CD14-positive monocyte (primary cell): Measurements from ENCODE around the gene STKLD1. TPM values are rescaled to one million over a fixed set of nuclear protein-coding genes. Genes with fewer than 3 reads are reported as not detected.
A peak's percentile ranks its signal among the peaks of the same experiment; 100 is the strongest.

ENCODE experiments used
- DNase-seq, 3 donors: peaks; one replicate each; pipeline ENCODE4 v3.0.0-alpha.2; 2011 to 2022
- H2AFZ ChIP-seq: 2 replicates; pipeline ENCODE4 v1.6.0; 2012; ENCODE audit warnings: mild to moderate bottlenecking, low read depth, low read length, inconsistent platforms; ENCODE audit not compliant: insufficient read depth, poor library complexity, severe bottlenecking
- H3K27ac ChIP-seq, 2 donors: 1 replicate in 1 of 2; 2 replicates in 1 of 2; pipeline ENCODE4 v1.5.1; 2012 to 2013; ENCODE audit warnings: low read length in 2 of 2, control low read depth in 1 of 2, inconsistent platforms in 1 of 2, low read depth in 1 of 2, mild to moderate bottlenecking in 1 of 2
- H3K27me3 ChIP-seq, 2 donors: one replicate each; pipeline versions ENCODE4 v1.6.0 to v1.6.1; 2011 to 2013; ENCODE audit warnings: low read length in 2 of 2; ENCODE audit not compliant: control insufficient read depth in 2 of 2, insufficient read depth in 2 of 2
- H3K36me3 ChIP-seq, 2 donors: replicated peaks in 1 of 2; 1 replicate in 1 of 2; 2 replicates in 1 of 2; pipeline versions ENCODE4 v1.5.1 to v1.6.1; 2012 to 2013; ENCODE audit warnings: low read length in 2 of 2, control low read depth in 1 of 2, inconsistent platforms in 1 of 2, mild to moderate bottlenecking in 1 of 2; ENCODE audit not compliant: insufficient read depth in 2 of 2, control insufficient read depth in 1 of 2
- H3K4me1 ChIP-seq, 2 donors: 1 replicate in 1 of 2; 2 replicates in 1 of 2; pipeline versions ENCODE4 v1.5.1 to v1.6.1; 2012 to 2013; ENCODE audit warnings: low read length in 2 of 2, control low read depth in 1 of 2, inconsistent platforms in 1 of 2, mild to moderate bottlenecking in 1 of 2, moderate library complexity in 1 of 2; ENCODE audit not compliant: insufficient read depth in 2 of 2, control insufficient read depth in 1 of 2
- H3K4me2 ChIP-seq: replicated peaks from 2 replicates; pipeline ENCODE3; 2012; ENCODE audit warnings: low read length, moderate library complexity, mild to moderate bottlenecking; ENCODE audit not compliant: poor library complexity, severe bottlenecking; ENCODE audit errors: extremely low read depth
- H3K4me3 ChIP-seq, 3 experiments: fragments of 200-600 bp in 1 of 3; sonication (generic) in 1 of 3; replicated peaks in 1 of 3; 1 replicate in 2 of 3; 2 replicates in 1 of 3; pipeline ENCODE4 v1.5.1; 2011 to 2013; ENCODE audit warnings: low read length in 3 of 3, mild to moderate bottlenecking in 3 of 3, control low read depth in 2 of 3, low read depth in 2 of 3, inconsistent platforms in 1 of 3, moderate library complexity in 1 of 3
- H3K79me2 ChIP-seq: 2 replicates; pipeline ENCODE4 v1.6.0; 2012; ENCODE audit warnings: mild to moderate bottlenecking, control low read depth, inconsistent platforms, low read length, moderate library complexity; ENCODE audit not compliant: insufficient read depth
- H3K9ac ChIP-seq: 2 replicates; pipeline ENCODE4 v1.6.0; 2017; ENCODE audit warnings: low read length, mild to moderate bottlenecking; ENCODE audit not compliant: insufficient read depth, poor library complexity, severe bottlenecking
- H3K9me3 ChIP-seq, 2 donors: replicated peaks in 1 of 2; 1 replicate in 1 of 2; 2 replicates in 1 of 2; pipeline versions ENCODE4 v1.5.1 to v1.6.1; 2012 to 2013; ENCODE audit warnings: low read length in 2 of 2, control low read depth in 1 of 2; ENCODE audit not compliant: control insufficient read depth in 1 of 2, insufficient read depth in 1 of 2
- H4K20me1 ChIP-seq: 2 replicates; pipeline ENCODE4 v1.6.0; 2012; ENCODE audit warnings: mild to moderate bottlenecking, low read length, control low read depth, moderate library complexity; ENCODE audit not compliant: insufficient read depth
- H3K27ac Mint-ChIP-seq, 7 donors: one replicate each; pipeline ENCODE4 v1.8.0; 2020; ENCODE audit warnings: mild to moderate bottlenecking in 7 of 7, mixed read lengths in 7 of 7, moderate library complexity in 6 of 7, inconsistent platforms in 2 of 7
- H3K27me3 Mint-ChIP-seq, 3 donors: one replicate each; pipeline ENCODE4 v1.8.0; 2021 to 2022; ENCODE audit warnings: low read depth in 3 of 3, mild to moderate bottlenecking in 3 of 3, mixed read lengths in 3 of 3, moderate library complexity in 3 of 3, inconsistent platforms in 1 of 3
- H3K36me3 Mint-ChIP-seq, 2 donors: one replicate each; pipeline ENCODE4 v1.8.0; 2020; ENCODE audit warnings: mixed read lengths in 2 of 2, inconsistent platforms in 1 of 2, mild to moderate bottlenecking in 1 of 2
- H3K4me1 Mint-ChIP-seq: one replicate; pipeline ENCODE4 v1.8.0; 2020; ENCODE audit warnings: mild to moderate bottlenecking, mixed read lengths
- H3K4me3 Mint-ChIP-seq, 2 donors: one replicate each; pipeline ENCODE4 v1.8.0; 2020; ENCODE audit warnings: mild to moderate bottlenecking in 2 of 2, mixed read lengths in 2 of 2, moderate library complexity in 1 of 2
- H3K9me3 Mint-ChIP-seq, 7 donors: one replicate each; pipeline ENCODE4 v1.8.0; 2020 to 2022; ENCODE audit warnings: mixed read lengths in 7 of 7, mild to moderate bottlenecking in 6 of 7, moderate library complexity in 6 of 7, inconsistent platforms in 2 of 7
- WGBS: methylation state at CpG from one replicate; pipeline ENCODE4 v1.1.5; 2013; ENCODE audit warnings: missing lambda C conversion rate; ENCODE audit not compliant: insufficient coverage; 5-methylcytosine and 5-hydroxymethylcytosine counted together
- intact Hi-C, 2 donors: fragments of 100-400 bp; cut with micrococcal nuclease; formaldehyde crosslinking; loops; one replicate each; pipeline versions ENCODE4 v1.15.0 to v1.15.1; 2023
- polyA plus RNA-seq, 3 donors: library from polyadenylated mRNA; depleted of rRNA in 1 of 3; unstranded in 2 of 3; stranded (reverse) in 1 of 3; fragments of 300-500 nt in 2 of 3; fragments of >200 nt in 1 of 3; fragmentation: Illumina TruSeq in 2 of 3; gene quantifications; 1 replicate in 2 of 3; 2 replicates in 1 of 3; pipeline ENCODE4 v1.2.3, GENCODE V29; 2012 to 2021
- TF ChIP-seq, protein P1 (sequence below): fragments of 200-600 bp; IDR thresholded peaks from one replicate; pipeline ENCODE4 v1.8.0; 2022; ENCODE audit warnings: antibody characterized with exemption, mild to moderate bottlenecking

STKLD1 gene
- polyA plus RNA-seq, 3 donors = 0.27 TPM; not detected in 2

DNA sequence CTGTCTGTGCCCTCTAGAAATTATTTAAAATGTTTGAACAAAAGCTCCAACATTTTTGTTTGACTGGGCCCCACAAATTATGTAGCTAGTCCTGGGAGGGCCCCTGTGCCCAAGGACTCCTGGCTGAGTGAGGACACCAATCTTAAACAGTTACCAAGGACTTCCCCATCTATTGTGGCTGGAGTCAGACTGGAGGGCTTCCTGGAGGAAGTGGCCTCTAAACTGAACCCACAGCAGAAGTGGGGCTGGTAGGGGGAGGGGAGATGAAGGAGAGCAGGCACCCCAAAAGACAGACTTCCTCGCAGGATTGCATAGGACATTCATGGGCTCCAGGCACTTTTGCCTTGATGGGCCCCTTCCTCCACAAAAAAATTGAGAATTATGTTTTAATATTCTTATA lies 54.1 kb downstream of the STKLD1 start:
- H3K36me3 Mint-ChIP-seq = no peaks in the 10 kb centered on the region
- no peaks in the 10 kb centered on the region for H3K79me2 ChIP-seq

DNA sequence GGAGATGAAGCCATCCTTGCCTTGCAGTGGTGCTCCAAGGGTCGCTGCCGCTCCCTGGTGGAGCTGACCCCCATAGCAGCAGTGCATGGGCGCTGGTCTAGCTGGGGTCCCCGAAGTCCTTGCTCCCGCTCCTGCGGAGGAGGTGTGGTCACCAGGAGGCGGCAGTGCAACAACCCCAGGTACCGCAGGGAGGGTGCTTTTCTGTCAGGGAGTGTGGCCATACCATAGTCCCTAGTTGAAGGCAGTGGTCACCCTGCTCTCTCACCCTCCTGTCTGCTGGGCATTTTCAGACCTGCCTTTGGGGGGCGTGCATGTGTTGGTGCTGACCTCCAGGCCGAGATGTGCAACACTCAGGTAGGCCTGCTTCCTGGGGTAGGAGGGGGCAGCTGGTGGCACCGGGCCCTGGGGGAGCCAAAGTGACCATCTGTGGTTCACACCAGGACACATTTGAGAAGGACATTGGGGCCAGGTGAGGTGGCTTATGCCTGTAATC lies 57.2 kb downstream of the STKLD1 start:
- H3K4me3 Mint-ChIP-seq = no peak overlapping the region
- H3K9me3 Mint-ChIP-seq = peaks cover 0 to 7% (median 4%) of the 10 kb centered on the region in 7 donors
- intact Hi-C loops = no loop called here

More for the DNA sequence above, 54.1 kb downstream of the STKLD1 start:
- Histone ChIP-seq H3K36me3 (no peaks in the 10 kb centered on the region), H3K27me3 (peaks cover 13 to 26% of the 10 kb centered on the region in 2 donors), H3K4me3 (no peak overlapping the region), H3K4me2 (no peak overlapping the region), H3K9me3 (peaks cover 4 to 16% of the 10 kb centered on the region in 2 donors), H3K9ac (no peak overlapping the region), H3K4me1 (peaks cover 5 to 8% of the 10 kb centered on the region in 2 donors), H2AFZ (no peak overlapping the region), H3K27ac (no peak overlapping the region), H4K20me1 (no peaks in the 10 kb centered on the region)
- WGBS = no CpG with 5 or more reads among the region's 1 CpG
- intact Hi-C loops = no loop called here
- TF ChIP-seq, protein P1, sequence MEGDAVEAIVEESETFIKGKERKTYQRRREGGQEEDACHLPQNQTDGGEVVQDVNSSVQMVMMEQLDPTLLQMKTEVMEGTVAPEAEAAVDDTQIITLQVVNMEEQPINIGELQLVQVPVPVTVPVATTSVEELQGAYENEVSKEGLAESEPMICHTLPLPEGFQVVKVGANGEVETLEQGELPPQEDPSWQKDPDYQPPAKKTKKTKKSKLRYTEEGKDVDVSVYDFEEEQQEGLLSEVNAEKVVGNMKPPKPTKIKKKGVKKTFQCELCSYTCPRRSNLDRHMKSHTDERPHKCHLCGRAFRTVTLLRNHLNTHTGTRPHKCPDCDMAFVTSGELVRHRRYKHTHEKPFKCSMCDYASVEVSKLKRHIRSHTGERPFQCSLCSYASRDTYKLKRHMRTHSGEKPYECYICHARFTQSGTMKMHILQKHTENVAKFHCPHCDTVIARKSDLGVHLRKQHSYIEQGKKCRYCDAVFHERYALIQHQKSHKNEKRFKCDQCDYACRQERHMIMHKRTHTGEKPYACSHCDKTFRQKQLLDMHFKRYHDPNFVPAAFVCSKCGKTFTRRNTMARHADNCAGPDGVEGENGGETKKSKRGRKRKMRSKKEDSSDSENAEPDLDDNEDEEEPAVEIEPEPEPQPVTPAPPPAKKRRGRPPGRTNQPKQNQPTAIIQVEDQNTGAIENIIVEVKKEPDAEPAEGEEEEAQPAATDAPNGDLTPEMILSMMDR = no peak
- H3K27me3 Mint-ChIP-seq = peaks cover 26 to 44% (median 39%) of the 10 kb centered on the region in 3 donors
- peaks cover 4% of the 10 kb centered on the region for H3K4me1 Mint-ChIP-seq
- H3K4me3 Mint-ChIP-seq = peak overlapping the region in 1 of 2 donors; percentile 65
- no peak for DNase-seq
- H3K27ac Mint-ChIP-seq = no peak overlapping the region
- H3K9me3 Mint-ChIP-seq = peaks cover 0 to 10% (median 4%) of the 10 kb centered on the region in 7 donors

More for the DNA sequence above, 57.2 kb downstream of the STKLD1 start:
- Histone ChIP-seq H3K79me2 (no peaks in the 10 kb centered on the region), H4K20me1 (no peaks in the 10 kb centered on the region), H3K9me3 (peaks cover 4 to 9% of the 10 kb centered on the region in 2 donors), H3K9ac (no peak overlapping the region), H3K27me3 (peaks cover 5 to 12% of the 10 kb centered on the region in 2 donors), H2AFZ (no peak overlapping the region), H3K27ac (no peak overlapping the region), H3K4me3 (no peak overlapping the region), H3K4me1 (peaks cover 5 to 8% of the 10 kb centered on the region in 2 donors), H3K36me3 (no peaks in the 10 kb centered on the region), H3K4me2 (no peak overlapping the region)
- 97% methylated on average over 10 of the region's 11 CpGs for WGBS
- Mint-ChIP-seq H3K36me3 (no peaks in the 10 kb centered on the region), H3K27ac (no peak overlapping the region), H3K4me1 (peaks cover 4% of the 10 kb centered on the region), H3K27me3 (peaks cover 16 to 23% (median 23%) of the 10 kb centered on the region in 3 donors)
- TF ChIP-seq, protein P1 = no peak
- DNase-seq = no peak
